Cardiac muscle cell (in vitro differentiated cells and primary cell): ENCODE results near the gene ROBO2. TPM values are rescaled to one million over a fixed set of nuclear protein-coding genes. Genes with fewer than 3 reads are reported as not detected.

Source experiments
- DNase-seq, 2 donors: peaks; one replicate each; pipeline versions ENCODE4 v3.0.0 to v3.0.0-alpha.2; 2010 to 2017; ENCODE audit warnings: low read depth in 1 of 2, low spot score in 1 of 2
- H3K27ac ChIP-seq: fragments of 200-600 bp; sonication (generic); 2 replicates; pipeline ENCODE4 v1.5.1; 2016
- H3K27me3 ChIP-seq: fragments of 200-600 bp; sonication (generic); 2 replicates; pipeline ENCODE4 v1.6.0; 2016; ENCODE audit warnings: control low read depth
- H3K36me3 ChIP-seq: fragments of 200-600 bp; sonication (generic); 2 replicates; pipeline ENCODE4 v1.5.1; 2016; ENCODE audit warnings: control low read depth
- H3K4me1 ChIP-seq: fragments of 200-600 bp; sonication (generic); 2 replicates; pipeline ENCODE4 v1.8.1; 2017; ENCODE audit warnings: low read depth, mild to moderate bottlenecking, mixed run types
- H3K4me3 ChIP-seq: fragments of 200-600 bp; sonication (generic); 2 replicates; pipeline ENCODE4 v1.5.1; 2016; ENCODE audit warnings: mild to moderate bottlenecking
- H3K9me3 ChIP-seq: fragments of 200-600 bp; sonication (generic); 2 replicates; pipeline ENCODE4 v1.5.1; 2017; ENCODE audit warnings: low read depth, mild to moderate bottlenecking, control low read depth
- CTCF ChIP-seq: IDR thresholded peaks from 2 replicates; pipeline ENCODE4 v1.5.1; 2012; ENCODE audit warnings: low read depth, mild to moderate bottlenecking, low read length
- polyA plus RNA-seq: library from polyadenylated mRNA; unstranded; fragments of >200 nt; fragmentation: Nextera tagmentation; extraction: Ambion mirVana; gene quantifications from 2 replicates; pipeline ENCODE4 v1.2.1, GENCODE V29; 2016
- total RNA-seq: library from RNA; depleted of rRNA; stranded (reverse); fragments of >200 nt; gene quantifications from 2 replicates; pipeline ENCODE4 v1.2.3, GENCODE V29; 2016

Gene ROBO2
- total and polyA plus RNA-seq, 2 experiments from 2014 or later: 13.5 to 39.4 TPM

GRCh38 chr3:77142578-77142977 is 102.7 kb downstream of the ROBO2 start:
- no peak overlapping the region for H3K27ac ChIP-seq
- H3K9me3 ChIP-seq: no peaks in the 10 kb centered on the region
- no peak for TF ChIP-seq CTCF
- peaks cover 15% of the 10 kb centered on the region for H3K4me1 ChIP-seq
- no peak overlapping the region for H3K4me3 ChIP-seq
- H3K27me3 ChIP-seq: no peaks in the 10 kb centered on the region
- no peaks in the 10 kb centered on the region for H3K36me3 ChIP-seq
- no peak for DNase-seq

GRCh38 chr3:77146004-77146403 is 106.1 kb downstream of the ROBO2 start:
- TF ChIP-seq CTCF: no peak
- Histone ChIP-seq H3K27me3 (no peaks in the 10 kb centered on the region), H3K9me3 (no peaks in the 10 kb centered on the region), H3K27ac (peak overlapping the region; percentile 43), H3K4me3 (no peak overlapping the region), H3K36me3 (no peaks in the 10 kb centered on the region), H3K4me1 (peaks cover 7% of the 10 kb centered on the region)
- DNase-seq: peak in 1 of 2 donors; percentile 24

GRCh38 chr3:77147836-77148578 is 108.1 kb downstream of the ROBO2 start:
- H3K36me3 ChIP-seq: no peaks in the 10 kb centered on the region
- no peaks in the 10 kb centered on the region for H3K27me3 ChIP-seq
- DNase-seq: peak in 1 of 2 donors; percentile 2
- H3K9me3 ChIP-seq: no peaks in the 10 kb centered on the region
- no peak overlapping the region for H3K4me3 ChIP-seq
- peaks cover 7% of the 10 kb centered on the region for H3K4me1 ChIP-seq
- no peak for TF ChIP-seq CTCF
- H3K27ac ChIP-seq: no peak overlapping the region

- TF ChIP-seq CTCF: no peak
- peaks cover 7% of the 10 kb centered on the region for H3K4me1 ChIP-seq
- no peak for DNase-seq
- no peaks in the 10 kb centered on the region for H3K36me3 ChIP-seq
- H3K27ac ChIP-seq: no peak overlapping the region
- no peaks in the 10 kb centered on the region for H3K9me3 ChIP-seq
- no peaks in the 10 kb centered on the region for H3K27me3 ChIP-seq
- no peak overlapping the region for H3K4me3 ChIP-seq
These were observed 109.5 kb downstream of the ROBO2 start for GRCh38 chr3:77149382-77149781.

GRCh38 chr3:77150028-77150427 is 110.1 kb downstream of the ROBO2 start:
- Histone ChIP-seq H3K27me3 (no peaks in the 10 kb centered on the region), H3K4me3 (no peak overlapping the region), H3K36me3 (no peaks in the 10 kb centered on the region), H3K27ac (no peak overlapping the region), H3K9me3 (no peaks in the 10 kb centered on the region), H3K4me1 (peaks cover 7% of the 10 kb centered on the region)
- no peak for DNase-seq
- TF ChIP-seq CTCF: no peak
